Omental fat pad (tissue), 4 donors: ENCODE measurements around the gene TNRC6B. TPM values are rescaled to one million over a fixed set of nuclear protein-coding genes. Genes with fewer than 3 reads are reported as not detected.
"Not testable (repeated sequence)": the region's sequence is repeated elsewhere in the genome, so short reads cannot be mapped to it uniquely, and the experiment has no call there.

ENCODE experiments used
- ATAC-seq: fragments of 150-250 bp; one replicate; pipeline ENCODE4 v1.9.1; 2016; ENCODE audit warnings: mild to moderate bottlenecking, moderate library complexity; ENCODE audit not compliant: low FRiP score
- DNase-seq: peaks from one replicate; pipeline ENCODE4 v3.0.0-alpha.2; 2019; ENCODE audit warnings: low spot score
- total RNA-seq, 4 donors: library from RNA; depleted of rRNA; stranded (reverse); fragments of >200 nt; gene quantifications; one replicate each; pipeline ENCODE4 v1.1.0, GENCODE V29; 2016
- TF ChIP-seq, protein P1 (sequence below), 3 donors: fragments of 450-650 bp; IDR thresholded peaks; one replicate each; pipeline ENCODE4 v1.5.1; 2016 to 2017; ENCODE audit warnings: antibody characterized with exemption in 3 of 3, mild to moderate bottlenecking in 3 of 3, moderate library complexity in 2 of 3

The TNRC6B gene
- total RNA-seq, 4 donors from 2014 or later, result 17.2 to 57.8 (median 31.9) TPM

- ATAC-seq, result no peak
- DNase-seq, result no peak
- TF ChIP-seq, protein P1, sequence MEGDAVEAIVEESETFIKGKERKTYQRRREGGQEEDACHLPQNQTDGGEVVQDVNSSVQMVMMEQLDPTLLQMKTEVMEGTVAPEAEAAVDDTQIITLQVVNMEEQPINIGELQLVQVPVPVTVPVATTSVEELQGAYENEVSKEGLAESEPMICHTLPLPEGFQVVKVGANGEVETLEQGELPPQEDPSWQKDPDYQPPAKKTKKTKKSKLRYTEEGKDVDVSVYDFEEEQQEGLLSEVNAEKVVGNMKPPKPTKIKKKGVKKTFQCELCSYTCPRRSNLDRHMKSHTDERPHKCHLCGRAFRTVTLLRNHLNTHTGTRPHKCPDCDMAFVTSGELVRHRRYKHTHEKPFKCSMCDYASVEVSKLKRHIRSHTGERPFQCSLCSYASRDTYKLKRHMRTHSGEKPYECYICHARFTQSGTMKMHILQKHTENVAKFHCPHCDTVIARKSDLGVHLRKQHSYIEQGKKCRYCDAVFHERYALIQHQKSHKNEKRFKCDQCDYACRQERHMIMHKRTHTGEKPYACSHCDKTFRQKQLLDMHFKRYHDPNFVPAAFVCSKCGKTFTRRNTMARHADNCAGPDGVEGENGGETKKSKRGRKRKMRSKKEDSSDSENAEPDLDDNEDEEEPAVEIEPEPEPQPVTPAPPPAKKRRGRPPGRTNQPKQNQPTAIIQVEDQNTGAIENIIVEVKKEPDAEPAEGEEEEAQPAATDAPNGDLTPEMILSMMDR (IDR thresholded peaks at IDR 0.05), result no peak
These were observed 132.5 kb downstream of the TNRC6B start for GRCh38 chr22:40310081-40310767.

DNA sequence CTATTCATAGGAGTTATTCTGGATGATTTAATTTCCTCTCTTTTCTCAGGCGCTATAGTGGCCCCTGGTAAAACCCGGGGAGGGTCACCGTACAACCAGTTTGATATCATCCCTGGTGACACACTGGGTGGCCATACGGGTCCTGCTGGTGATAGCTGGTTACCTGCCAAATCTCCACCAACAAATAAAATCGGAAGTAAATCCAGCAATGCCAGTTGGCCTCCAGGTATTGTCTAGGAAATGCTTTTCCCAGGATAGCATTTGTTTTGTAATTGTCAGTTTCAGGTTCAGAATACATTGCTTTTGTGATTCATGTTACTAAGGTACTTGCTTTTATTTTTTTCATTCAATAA lies 133.0 kb downstream of the TNRC6B start:
- TF ChIP-seq, protein P1 (IDR thresholded peaks at IDR 0.05), result no peak
- ATAC-seq (no peak), DNase-seq (no peak)

GRCh38 chr22:40311646-40312045 lies 133.9 kb downstream of the TNRC6B start:
- ATAC-seq, DNase-seq: not testable (repeated sequence)

GRCh38 chr22:40312050-40312449 lies 134.3 kb downstream of the TNRC6B start:
- DNase-seq (no peak), ATAC-seq (no peak)
- TF ChIP-seq, protein P1 (IDR thresholded peaks at IDR 0.05), result no peak

DNA sequence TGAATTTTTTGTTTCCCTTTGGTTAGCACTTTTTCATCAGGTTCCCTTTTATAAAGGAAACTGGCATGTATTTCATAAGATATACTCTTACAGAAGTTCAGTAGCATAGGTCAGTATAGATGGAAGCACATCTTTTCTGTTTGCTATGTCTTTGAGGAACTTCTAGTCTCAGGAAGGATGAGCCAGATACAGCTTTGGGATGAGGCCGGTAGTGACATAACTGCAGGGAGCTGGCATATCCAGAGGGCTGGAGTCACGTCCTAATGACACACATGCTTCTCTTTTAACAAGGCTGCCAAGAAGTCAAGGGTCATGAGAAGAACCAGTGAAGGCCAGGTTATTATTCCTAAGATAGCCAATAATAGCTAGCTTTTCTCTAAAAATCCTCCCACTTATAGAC lies 135.3 kb downstream of the TNRC6B start:
- ATAC-seq, result no peak
- DNase-seq, result no peak
- TF ChIP-seq, protein P1 (IDR thresholded peaks at IDR 0.05), result no peak

DNA sequence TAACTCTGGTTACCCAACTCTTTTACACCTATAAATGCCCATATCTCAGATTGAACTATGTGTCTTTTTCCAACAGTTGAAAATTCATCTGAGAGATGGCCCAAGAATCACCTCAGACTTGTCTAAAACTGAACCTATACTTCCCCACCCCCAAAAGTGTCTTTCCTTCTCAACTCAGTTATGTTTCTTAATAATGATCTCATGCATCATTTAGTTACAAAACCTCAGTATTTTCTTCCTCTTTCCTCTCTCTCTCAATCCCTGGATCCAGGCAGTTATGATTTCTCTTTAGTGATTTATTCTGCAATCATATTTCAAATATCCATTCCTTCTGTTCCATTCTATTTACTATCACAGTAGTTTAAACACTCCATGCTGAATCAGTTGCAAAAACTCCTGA lies 136.3 kb downstream of the TNRC6B start:
- TF ChIP-seq, protein P1 (IDR thresholded peaks at IDR 0.05), result no peak
- ATAC-seq, result no peak
- DNase-seq, result no peak

DNA sequence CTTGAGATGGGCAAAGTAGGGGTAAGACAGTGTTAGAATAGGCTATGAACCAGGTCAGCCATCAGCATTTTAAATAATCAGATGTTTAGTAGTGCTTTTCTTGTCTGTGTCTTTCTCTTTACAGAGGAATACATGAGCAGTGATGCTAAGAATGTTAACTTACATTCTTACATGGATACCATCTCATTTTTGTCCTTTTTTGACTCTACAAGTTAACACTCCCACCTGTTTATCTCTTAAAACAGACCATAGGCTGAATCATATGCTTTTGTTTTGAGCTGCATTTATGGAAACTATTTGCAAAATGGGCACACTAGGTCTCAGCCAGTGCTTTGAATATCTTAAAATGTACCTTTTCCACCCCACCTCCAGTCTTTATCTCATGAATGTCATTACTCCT lies 143.0 kb downstream of the TNRC6B start:
- ATAC-seq, result no peak
- TF ChIP-seq, protein P1 (IDR thresholded peaks at IDR 0.05), result no peak

More for the DNA sequence above, 143.0 kb downstream of the TNRC6B start:
- DNase-seq, result no peak
